Tibial nerve (tissue), 4 donors: ENCODE results near the gene C4orf36. TPM values are rescaled to one million over a fixed set of nuclear protein-coding genes. Genes with fewer than 3 reads are reported as not detected.

Experiments
- DNase-seq, 2 donors: peaks; one replicate each; pipeline ENCODE4 v3.0.0-alpha.2; 2019; ENCODE audit warnings: low spot score in 2 of 2
- H3K27ac ChIP-seq, 4 donors: fragments of 200-600 bp; sonication (generic) in 3 of 4; one replicate each; pipeline ENCODE4 v1.5.1; 2017 to 2019; ENCODE audit warnings: mild to moderate bottlenecking in 1 of 4
- H3K27me3 ChIP-seq, 2 donors: fragments of 200-600 bp; sonication (generic) in 1 of 2; one replicate each; pipeline versions ENCODE4 v1.5.1 to v1.6.0; 2017 to 2019
- H3K36me3 ChIP-seq, 3 donors: fragments of 200-600 bp; sonication (generic); one replicate each; pipeline ENCODE4 v1.5.1; 2018 to 2019
- H3K4me1 ChIP-seq, 4 donors: fragments of 200-600 bp; sonication (generic) in 3 of 4; one replicate each; pipeline ENCODE4 v1.5.1; 2017 to 2019
- H3K4me3 ChIP-seq, 4 donors: fragments of 200-600 bp; sonication (generic) in 3 of 4; one replicate each; pipeline ENCODE4 v1.5.1; 2017 to 2019; ENCODE audit warnings: mild to moderate bottlenecking in 1 of 4, moderate library complexity in 1 of 4
- H3K9me3 ChIP-seq, 4 donors: fragments of 200-600 bp; sonication (generic) in 3 of 4; one replicate each; pipeline ENCODE4 v1.5.1; 2017 to 2019
- EP300 ChIP-seq, 2 donors: sonication (generic); formaldehyde crosslinking; IDR thresholded peaks; one replicate each; pipeline ENCODE4 v1.6.1; 2017; ENCODE audit warnings: antibody characterized with exemption in 2 of 2, mild to moderate bottlenecking in 1 of 2
- POLR2A ChIP-seq, 2 donors: fragments of 450-650 bp; IDR thresholded peaks; one replicate each; pipeline ENCODE4 v1.6.1; 2017; ENCODE audit warnings: antibody characterized with exemption in 2 of 2, mild to moderate bottlenecking in 2 of 2, moderate library complexity in 2 of 2
- WGBS, 2 donors: methylation state at CpG; one replicate each; pipeline ENCODE4 v1.1.5; 2018; 5-methylcytosine and 5-hydroxymethylcytosine counted together
- total RNA-seq, 4 donors: library from RNA; depleted of rRNA; stranded (reverse); fragments of >200 nt; gene quantifications; one replicate each; pipeline ENCODE4 v1.1.0, GENCODE V29; 2016
- TF ChIP-seq, protein P1 (sequence below), 5 experiments: fragments of 200-600 bp in 3 of 5; fragments of 450-650 bp in 2 of 5; sonication (generic) in 3 of 5; IDR thresholded peaks; one replicate each; pipeline ENCODE4 v1.5.1; 2016 to 2019; ENCODE audit warnings: antibody characterized with exemption in 5 of 5, mild to moderate bottlenecking in 3 of 5, moderate library complexity in 2 of 5

The C4orf36 gene
- total RNA-seq, 4 donors from 2014 or later = 0.66 to 5.3 (median 3.4) TPM

DNA sequence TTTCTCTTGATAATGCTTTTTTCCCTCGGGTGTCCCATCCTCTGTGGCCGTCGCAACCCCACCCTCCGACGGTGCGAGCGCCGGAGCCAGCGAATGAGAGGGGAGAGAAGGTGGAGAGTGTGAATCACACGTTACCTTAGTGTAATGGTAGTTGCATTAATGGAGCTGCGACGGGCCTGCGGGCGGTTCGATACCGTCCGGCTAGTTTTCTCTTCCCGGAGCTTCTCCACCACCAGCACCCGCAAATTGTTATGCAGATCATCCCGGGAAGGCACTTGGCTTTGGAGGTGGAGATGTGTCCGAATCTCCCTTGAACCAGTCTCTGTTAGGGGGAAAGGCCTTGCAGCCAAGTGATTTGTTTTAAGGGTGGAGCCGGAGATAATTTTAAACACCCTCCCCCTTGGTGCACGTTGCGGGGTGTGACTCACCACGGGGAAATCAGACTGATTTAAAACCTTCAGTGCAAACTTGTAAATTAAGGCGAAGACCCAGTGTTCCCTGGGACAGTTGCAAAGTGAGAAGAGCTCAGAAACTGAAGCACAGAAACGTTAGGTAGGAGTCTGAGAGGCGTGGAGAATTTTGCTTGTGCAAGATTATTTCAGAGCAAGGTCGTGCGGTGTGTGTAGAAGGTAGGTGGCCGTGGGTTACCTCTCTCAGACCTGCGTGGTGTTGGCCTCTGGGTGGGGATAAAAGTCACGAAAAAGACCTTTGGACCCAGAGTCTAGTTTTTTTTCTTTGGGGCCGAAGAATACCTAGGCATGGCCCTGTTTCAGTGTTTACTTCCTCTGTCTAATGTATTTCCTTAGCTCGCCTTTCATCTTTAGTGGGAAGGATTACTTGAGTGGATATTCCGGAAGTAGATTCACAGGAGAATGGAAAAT lies 43.9 kb upstream of the C4orf36 start:
- H3K27ac ChIP-seq = peak overlapping the region; percentile 80 to 93 (median 93)
- WGBS, 2 donors = 19% methylated on average over 36 of the region's 36 CpGs
- no peaks in the 10 kb centered on the region for H3K27me3 ChIP-seq
- DNase-seq = peak; percentile 15 to 63
- peak overlapping the region; percentile 78 to 88 (median 84) for H3K4me3 ChIP-seq
- H3K9me3 ChIP-seq = no peaks in the 10 kb centered on the region
- H3K4me1 ChIP-seq = peaks cover 0 to 56% (median 27%) of the 10 kb centered on the region in 4 donors
- peaks cover 0 to 8% (median 2%) of the 10 kb centered on the region in 3 donors for H3K36me3 ChIP-seq
- peak in 1 of 2 donors; percentile 55 for TF ChIP-seq EP300 (IDR thresholded peaks at IDR 0.05)
- TF ChIP-seq, protein P1, sequence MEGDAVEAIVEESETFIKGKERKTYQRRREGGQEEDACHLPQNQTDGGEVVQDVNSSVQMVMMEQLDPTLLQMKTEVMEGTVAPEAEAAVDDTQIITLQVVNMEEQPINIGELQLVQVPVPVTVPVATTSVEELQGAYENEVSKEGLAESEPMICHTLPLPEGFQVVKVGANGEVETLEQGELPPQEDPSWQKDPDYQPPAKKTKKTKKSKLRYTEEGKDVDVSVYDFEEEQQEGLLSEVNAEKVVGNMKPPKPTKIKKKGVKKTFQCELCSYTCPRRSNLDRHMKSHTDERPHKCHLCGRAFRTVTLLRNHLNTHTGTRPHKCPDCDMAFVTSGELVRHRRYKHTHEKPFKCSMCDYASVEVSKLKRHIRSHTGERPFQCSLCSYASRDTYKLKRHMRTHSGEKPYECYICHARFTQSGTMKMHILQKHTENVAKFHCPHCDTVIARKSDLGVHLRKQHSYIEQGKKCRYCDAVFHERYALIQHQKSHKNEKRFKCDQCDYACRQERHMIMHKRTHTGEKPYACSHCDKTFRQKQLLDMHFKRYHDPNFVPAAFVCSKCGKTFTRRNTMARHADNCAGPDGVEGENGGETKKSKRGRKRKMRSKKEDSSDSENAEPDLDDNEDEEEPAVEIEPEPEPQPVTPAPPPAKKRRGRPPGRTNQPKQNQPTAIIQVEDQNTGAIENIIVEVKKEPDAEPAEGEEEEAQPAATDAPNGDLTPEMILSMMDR (IDR thresholded peaks at IDR 0.05) = no peak
- TF ChIP-seq POLR2A (IDR thresholded peaks at IDR 0.05) = peak; percentile 21 to 35

DNA sequence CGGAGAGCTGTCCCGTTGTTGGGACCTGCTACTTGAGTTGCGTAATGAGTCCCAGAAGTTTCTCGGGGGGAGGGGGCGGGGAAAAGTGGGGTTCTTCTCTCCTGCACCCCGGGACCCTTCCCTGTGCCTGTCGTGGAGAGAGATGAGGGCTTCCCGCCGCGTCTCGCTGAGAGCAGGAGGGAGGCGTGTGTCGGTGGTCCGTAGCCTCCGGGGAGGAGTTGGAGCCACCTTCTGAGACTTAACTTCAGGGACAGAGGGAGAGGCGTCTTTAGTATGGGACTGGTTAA lies 43.3 kb upstream of the C4orf36 start:
- peak overlapping the region; percentile 78 to 88 (median 84) for H3K4me3 ChIP-seq
- H3K27me3 ChIP-seq = no peaks in the 10 kb centered on the region
- H3K36me3 ChIP-seq = peaks cover 0 to 14% (median 2%) of the 10 kb centered on the region in 3 donors
- no peak for TF ChIP-seq EP300 (IDR thresholded peaks at IDR 0.05)
- TF ChIP-seq POLR2A (IDR thresholded peaks at IDR 0.05) = no peak
- TF ChIP-seq, protein P1 (IDR thresholded peaks at IDR 0.05) = no peak
- DNase-seq = no peak
- H3K9me3 ChIP-seq = no peaks in the 10 kb centered on the region
- H3K27ac ChIP-seq = peak overlapping the region; percentile 80 to 93 (median 93)
- H3K4me1 ChIP-seq = peaks cover 0 to 51% (median 24%) of the 10 kb centered on the region in 4 donors
- 0 to 2% methylated on average over 11 to 15 of the region's 16 CpGs for WGBS, 2 donors

DNA sequence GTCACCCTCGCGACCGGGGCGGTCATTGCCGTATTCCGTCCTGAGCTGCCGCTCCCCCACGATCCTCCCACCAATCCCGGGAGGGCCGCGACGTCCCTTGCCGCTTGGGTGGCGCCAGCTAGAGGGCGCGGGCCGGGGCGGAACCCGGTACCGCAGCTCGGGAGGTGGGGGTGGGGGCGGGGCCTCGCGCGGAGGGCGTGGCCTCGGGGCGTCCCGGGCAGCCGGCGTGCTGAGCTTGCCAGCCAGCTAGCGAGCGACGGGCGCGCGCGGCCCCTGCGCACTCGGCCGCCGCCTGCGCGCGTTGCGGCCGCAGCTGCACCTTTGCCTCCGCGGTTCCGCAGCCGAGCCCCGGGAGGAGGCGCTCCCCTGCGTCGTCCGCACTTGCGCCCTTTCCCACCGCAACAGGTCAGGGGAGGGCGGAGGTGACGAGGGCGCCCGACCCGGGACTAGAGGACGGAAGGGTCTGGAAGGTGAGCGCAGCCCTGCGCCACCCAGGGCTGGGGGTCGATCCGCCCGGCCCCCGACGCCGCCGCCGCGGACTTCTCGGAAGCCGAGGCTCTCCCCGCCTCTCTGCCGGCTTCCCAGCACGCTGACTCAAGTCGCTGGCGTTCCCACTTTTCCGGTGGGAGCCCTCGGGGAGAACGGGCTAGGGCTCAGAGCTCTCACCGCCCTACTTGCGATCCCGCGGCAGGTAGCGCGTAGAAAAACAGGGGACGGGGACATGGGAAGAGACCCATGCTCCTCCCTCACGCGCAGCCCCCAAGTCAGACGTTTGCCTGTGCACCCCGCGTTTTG lies 42.7 kb upstream of the C4orf36 start, which contains the start of gene AFF1:
Gene AFF1, plus strand, starts transcription at position 241 of the 795 bp plus-strand sequence. CDS start 13,523 bp downstream, outside the sequence.
- peak within 1 kb of the TSS; percentile 78 to 88 (median 84) for H3K4me3 ChIP-seq
- H3K36me3 ChIP-seq = peaks cover 0 to 15% (median 2%) of the 10 kb centered on the region in 3 donors
- no peaks in the 10 kb centered on the region for H3K27me3 ChIP-seq
- no peaks in the 10 kb centered on the region for H3K9me3 ChIP-seq
- WGBS, 2 donors = 0 to 1% methylated on average over 25 to 55 of the region's 97 CpGs
- DNase-seq = peak; percentile 71 to 77
- peak within 1 kb of the TSS; percentile 80 to 93 (median 93) for H3K27ac ChIP-seq
- H3K4me1 ChIP-seq = peaks cover 0 to 45% (median 20%) of the 10 kb centered on the region in 4 donors
- TF ChIP-seq, protein P1 (IDR thresholded peaks at IDR 0.05) = peak; percentile 27 to 84 (median 69)
- TF ChIP-seq POLR2A (IDR thresholded peaks at IDR 0.05) (peak; percentile 83 to 90), EP300 (IDR thresholded peaks at IDR 0.05) (peak in 1 of 2 donors; percentile 88)

DNA sequence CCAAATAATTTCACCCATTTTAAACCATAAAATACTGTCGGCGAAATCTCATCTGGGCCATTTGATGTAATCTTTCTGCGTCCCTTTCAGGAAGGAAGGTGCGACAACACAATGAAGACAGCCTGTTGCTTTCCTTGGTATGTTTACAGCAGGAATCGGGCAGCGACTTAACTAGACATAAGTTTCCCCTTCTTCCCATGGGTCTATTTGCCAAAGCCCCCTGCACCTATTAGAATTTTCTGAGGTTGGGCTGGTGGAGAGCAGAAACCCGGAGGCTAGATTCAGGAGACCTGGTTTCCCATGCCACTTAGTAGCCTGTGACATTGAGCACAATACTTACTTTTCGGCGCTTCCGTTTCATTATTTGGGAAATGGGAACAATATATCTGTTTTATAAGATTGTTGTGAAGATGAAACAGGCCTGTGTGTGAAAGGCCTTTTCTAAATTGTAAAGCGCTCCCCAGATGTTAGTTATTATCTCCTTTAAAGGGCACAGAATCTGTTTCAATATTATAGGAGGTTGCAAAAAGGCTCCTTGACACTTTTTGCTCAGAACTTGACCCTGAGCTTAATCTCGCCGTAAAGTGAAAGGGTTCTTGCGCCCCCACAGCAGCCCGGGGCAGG lies 42.0 kb upstream of the C4orf36 start:
- no peaks in the 10 kb centered on the region for H3K27me3 ChIP-seq
- DNase-seq = peak in 1 of 2 donors; percentile 12
- peaks cover 0 to 15% (median 2%) of the 10 kb centered on the region in 3 donors for H3K36me3 ChIP-seq
- no peak for TF ChIP-seq POLR2A (IDR thresholded peaks at IDR 0.05)
- TF ChIP-seq, protein P1 (IDR thresholded peaks at IDR 0.05) = no peak
- TF ChIP-seq EP300 (IDR thresholded peaks at IDR 0.05) = peak in 1 of 2 donors; percentile 37
- H3K4me3 ChIP-seq = peak overlapping the region; percentile 47 to 85 (median 80)
- H3K4me1 ChIP-seq = peaks cover 0 to 38% (median 13%) of the 10 kb centered on the region in 4 donors
- H3K9me3 ChIP-seq = no peaks in the 10 kb centered on the region
- WGBS, 2 donors = 10 to 19% methylated on average over 14 to 15 of the region's 15 CpGs
- H3K27ac ChIP-seq = peak overlapping the region; percentile 80 to 93 (median 93)
